ENCODE data around the gene TPO.

The TPO gene

DNA sequence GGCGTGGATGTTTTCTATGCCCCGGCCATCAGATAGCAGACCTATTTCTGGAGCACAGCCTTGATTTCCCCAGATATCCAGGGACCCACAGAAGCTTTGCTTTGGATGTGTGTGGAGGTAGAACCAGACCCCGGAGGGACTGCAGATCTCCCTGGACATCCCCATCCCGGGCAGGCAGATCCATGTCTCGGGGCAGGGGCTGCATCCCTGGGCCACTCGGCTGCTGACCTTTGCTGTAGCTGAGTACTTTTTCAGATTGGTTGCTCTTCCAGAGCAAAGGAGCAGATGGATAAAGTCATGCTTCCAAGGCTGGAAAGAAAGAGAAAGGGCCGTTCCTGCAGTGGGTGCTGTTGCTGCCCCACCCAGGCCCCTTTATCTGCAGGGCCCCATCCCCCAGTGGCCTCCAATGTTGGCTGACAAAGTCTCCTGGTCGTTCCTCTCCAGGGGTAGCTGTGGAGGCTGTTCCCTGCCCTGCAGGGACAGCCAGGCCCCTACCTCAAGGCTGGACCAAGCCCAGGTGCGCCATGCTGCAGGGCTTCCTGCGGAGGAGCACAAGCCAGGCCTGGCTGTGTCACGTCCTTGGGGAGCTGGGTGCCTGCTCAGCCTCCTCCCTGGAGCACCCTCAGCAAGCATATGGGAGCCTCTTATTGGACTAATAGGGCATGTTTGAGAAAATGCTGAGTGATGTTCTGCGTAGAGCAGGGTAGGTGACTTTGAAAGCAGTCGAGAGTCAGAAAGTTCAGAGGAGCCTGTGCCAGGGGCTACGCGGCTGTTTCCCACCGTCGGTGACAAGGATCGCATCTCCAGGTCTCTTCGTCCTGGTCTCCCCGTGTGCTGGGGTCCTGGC is 68.4 kb downstream of the TPO start:
- H3K4me3 ChIP-seq (ENCODE audit: low read depth, low read length) = no peak overlapping the region
- DNase-seq (ENCODE audit: low read depth) = no peak
- TF ChIP-seq, protein P1, sequence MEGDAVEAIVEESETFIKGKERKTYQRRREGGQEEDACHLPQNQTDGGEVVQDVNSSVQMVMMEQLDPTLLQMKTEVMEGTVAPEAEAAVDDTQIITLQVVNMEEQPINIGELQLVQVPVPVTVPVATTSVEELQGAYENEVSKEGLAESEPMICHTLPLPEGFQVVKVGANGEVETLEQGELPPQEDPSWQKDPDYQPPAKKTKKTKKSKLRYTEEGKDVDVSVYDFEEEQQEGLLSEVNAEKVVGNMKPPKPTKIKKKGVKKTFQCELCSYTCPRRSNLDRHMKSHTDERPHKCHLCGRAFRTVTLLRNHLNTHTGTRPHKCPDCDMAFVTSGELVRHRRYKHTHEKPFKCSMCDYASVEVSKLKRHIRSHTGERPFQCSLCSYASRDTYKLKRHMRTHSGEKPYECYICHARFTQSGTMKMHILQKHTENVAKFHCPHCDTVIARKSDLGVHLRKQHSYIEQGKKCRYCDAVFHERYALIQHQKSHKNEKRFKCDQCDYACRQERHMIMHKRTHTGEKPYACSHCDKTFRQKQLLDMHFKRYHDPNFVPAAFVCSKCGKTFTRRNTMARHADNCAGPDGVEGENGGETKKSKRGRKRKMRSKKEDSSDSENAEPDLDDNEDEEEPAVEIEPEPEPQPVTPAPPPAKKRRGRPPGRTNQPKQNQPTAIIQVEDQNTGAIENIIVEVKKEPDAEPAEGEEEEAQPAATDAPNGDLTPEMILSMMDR (IDR thresholded peaks at IDR 0.05; ENCODE audit: insufficient read depth, low read depth, low read length, missing control alignments) = no peak

DNA sequence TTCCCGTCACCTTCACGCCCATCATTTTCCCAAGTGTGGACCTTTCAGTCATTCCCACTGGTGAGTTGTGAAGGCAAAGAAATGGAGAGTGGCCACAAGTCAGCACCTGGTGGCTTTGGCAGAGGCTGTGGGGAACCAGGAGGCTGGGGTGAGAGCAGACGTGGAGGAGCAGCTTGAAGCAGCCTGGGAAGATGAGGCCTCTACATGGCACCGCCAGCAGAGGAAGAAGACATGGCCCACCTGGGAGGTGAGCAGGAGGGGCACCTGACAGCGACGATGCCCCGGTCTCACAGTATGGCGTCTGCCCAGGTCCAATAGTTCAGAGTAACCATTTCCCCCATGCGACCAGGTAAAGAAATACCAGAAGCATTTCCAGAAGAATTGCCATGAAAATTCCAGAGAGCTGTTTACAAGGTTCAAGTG is 69.0 kb downstream of the TPO start:
- H3K4me3 ChIP-seq (ENCODE audit: low read depth, low read length) = no peak overlapping the region
- TF ChIP-seq, protein P1 (IDR thresholded peaks at IDR 0.05; ENCODE audit: insufficient read depth, low read depth, low read length, missing control alignments) = no peak
- DNase-seq (ENCODE audit: low read depth) = no peak

DNA sequence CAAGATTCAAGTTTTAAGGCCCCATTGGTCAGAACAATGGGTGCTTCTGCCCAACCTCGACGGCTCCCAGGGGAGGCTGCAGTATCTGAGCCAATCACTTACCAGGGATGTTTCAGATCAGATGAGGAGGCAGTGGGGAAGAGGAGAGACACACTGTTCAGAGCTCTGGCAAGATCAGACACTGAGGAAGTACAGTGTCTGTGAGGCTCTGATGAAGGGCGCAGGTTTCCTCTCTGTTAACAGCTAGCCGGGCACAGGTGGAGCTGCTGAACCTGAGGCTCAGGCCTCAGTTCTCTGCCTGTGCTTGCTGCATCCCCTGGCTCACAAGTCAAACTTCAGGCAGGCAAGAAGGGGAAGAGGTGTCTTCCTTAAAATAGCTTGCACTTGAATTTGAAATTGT is 69.7 kb downstream of the TPO start:
- no peak for DNase-seq (ENCODE audit: low read depth)
- TF ChIP-seq, protein P1 (IDR thresholded peaks at IDR 0.05; ENCODE audit: insufficient read depth, low read depth, low read length, missing control alignments) = no peak
- H3K4me3 ChIP-seq (ENCODE audit: low read depth, low read length) = no peak overlapping the region

DNA sequence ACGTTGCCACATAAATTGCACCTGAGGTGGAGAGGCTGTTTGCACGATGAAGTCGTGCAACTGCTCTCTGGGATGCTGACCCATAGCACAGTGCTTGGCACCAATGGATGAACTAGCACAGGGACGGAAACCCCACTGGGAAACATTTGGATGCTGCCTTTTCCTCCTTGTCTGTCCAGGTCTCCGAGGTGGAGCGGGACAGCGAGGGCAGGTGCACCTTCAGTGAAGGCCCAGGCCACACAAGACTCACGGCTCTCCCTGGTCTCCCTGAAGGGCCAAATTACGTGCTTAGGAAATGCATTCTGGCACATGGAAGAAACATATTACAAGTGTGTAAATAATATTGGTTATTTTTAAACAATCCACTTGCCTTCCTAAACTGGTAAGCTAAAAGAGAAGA is 70.3 kb downstream of the TPO start:
- TF ChIP-seq, protein P1 (IDR thresholded peaks at IDR 0.05; ENCODE audit: insufficient read depth, low read depth, low read length, missing control alignments) = no peak
- no peak overlapping the region for H3K4me3 ChIP-seq (ENCODE audit: low read depth, low read length)
- no peak for DNase-seq (ENCODE audit: low read depth)

DNA sequence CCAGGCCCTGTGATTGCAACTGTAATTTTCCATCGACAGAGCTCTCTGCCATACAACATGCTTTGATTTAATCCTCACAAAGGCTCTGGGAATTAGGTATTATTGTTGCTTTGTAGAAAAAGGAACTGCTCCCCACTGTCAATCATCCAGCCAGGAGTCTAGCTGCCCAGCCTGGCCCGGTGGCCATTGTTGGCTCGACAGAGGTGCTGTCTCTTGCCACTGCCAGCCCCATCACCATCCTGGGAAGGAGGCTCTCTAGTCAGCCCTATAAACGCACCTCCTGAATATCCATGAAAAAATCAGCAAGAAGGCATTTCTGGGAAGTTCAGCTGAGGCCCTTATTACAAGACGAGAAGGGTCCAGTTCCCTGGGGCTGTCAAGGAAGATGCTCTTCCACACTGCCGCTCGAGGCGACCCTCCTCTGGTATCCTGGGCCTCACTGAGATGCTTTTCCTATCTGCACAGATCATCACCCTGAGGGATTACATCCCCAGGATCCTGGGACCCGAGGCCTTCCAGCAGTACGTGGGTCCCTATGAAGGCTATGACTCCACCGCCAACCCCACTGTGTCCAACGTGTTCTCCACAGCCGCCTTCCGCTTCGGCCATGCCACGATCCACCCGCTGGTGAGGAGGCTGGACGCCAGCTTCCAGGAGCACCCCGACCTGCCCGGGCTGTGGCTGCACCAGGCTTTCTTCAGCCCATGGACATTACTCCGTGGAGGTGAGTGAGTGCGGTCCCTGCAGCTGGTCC is 71.0 kb downstream of the TPO start:
- TF ChIP-seq, protein P1 (IDR thresholded peaks at IDR 0.05; ENCODE audit: insufficient read depth, low read depth, low read length, missing control alignments) = no peak
- no peak overlapping the region for H3K4me3 ChIP-seq (ENCODE audit: low read depth, low read length)
- DNase-seq (ENCODE audit: low read depth) = no peak

DNA sequence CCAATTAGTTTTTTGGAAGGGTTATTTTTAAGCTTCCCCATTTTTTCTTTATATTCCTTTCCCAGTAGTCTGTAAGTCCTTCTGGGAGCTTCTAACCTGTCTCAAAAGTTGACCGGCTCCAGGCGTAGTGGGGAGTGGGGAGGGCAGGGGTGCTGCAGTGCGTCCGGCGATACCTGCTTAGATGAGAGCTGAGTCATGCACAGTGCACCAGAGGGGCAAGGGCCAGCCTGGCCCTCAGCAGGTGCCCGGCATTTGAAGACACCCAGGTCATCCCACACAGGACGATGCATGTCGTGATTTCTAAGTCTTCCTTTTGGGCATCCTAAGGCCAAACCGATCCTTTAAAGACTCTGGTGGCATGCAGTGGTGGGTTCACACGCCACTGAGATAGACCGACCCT is 73.4 kb downstream of the TPO start:
- no peak overlapping the region for H3K4me3 ChIP-seq (ENCODE audit: low read depth, low read length)
- TF ChIP-seq, protein P1 (IDR thresholded peaks at IDR 0.05; ENCODE audit: insufficient read depth, low read depth, low read length, missing control alignments) = no peak
- DNase-seq (ENCODE audit: low read depth) = no peak
